DOHH2 (cell line): ENCODE data around the gene DDA1.

ENCODE experiments used
- H3F3A ChIP-seq: fragments of 200-600 bp; sonication (generic), shearing (Covaris generic); 2 replicates; pipeline ENCODE4 v1.6.0; 2016; ENCODE audit warnings: antibody characterized with exemption, mild to moderate bottlenecking; ENCODE audit not compliant: control insufficient read depth, insufficient read depth
- H3K27ac ChIP-seq: fragments of 200-600 bp; sonication (generic); 2 replicates; pipeline ENCODE4 v1.5.1; 2014; ENCODE audit warnings: low read depth, mild to moderate bottlenecking, low read length, moderate library complexity
- H3K27me3 ChIP-seq: fragments of 200-600 bp; sonication (generic); 2 replicates; pipeline ENCODE4 v1.6.1; 2014; ENCODE audit warnings: mild to moderate bottlenecking, low read length, mixed read lengths; ENCODE audit not compliant: control insufficient read depth
- H3K36me3 ChIP-seq: fragments of 200-600 bp; sonication (generic); 2 replicates; pipeline ENCODE4 v1.6.1; 2014; ENCODE audit warnings: mild to moderate bottlenecking, low read length, moderate library complexity, mixed read lengths; ENCODE audit not compliant: control insufficient read depth
- H3K4me1 ChIP-seq: fragments of 200-600 bp; sonication (generic); 2 replicates; pipeline ENCODE4 v1.6.1; 2014; ENCODE audit warnings: mild to moderate bottlenecking, low read length, mixed read lengths; ENCODE audit not compliant: control insufficient read depth
- H3K4me2 ChIP-seq: fragments of 200-600 bp; sonication (generic); 2 replicates; pipeline ENCODE4 v1.6.0; 2014; ENCODE audit warnings: mild to moderate bottlenecking, low read length, moderate library complexity
- H3K4me3 ChIP-seq: fragments of 200-600 bp; sonication (generic); 2 replicates; pipeline ENCODE4 v1.5.1; 2014; ENCODE audit warnings: mild to moderate bottlenecking, low read length, mixed read lengths
- H3K79me2 ChIP-seq: fragments of 200-600 bp; sonication (generic); 2 replicates; pipeline ENCODE4 v1.6.1; 2014; ENCODE audit warnings: mild to moderate bottlenecking, low read length, mixed read lengths; ENCODE audit not compliant: control insufficient read depth
- H3K9me2 ChIP-seq: fragments of 200-600 bp; sonication (generic); replicated peaks from 2 replicates; pipeline ENCODE4 v1.6.1; 2014; ENCODE audit warnings: mild to moderate bottlenecking, low read length, mixed read lengths; ENCODE audit not compliant: control insufficient read depth
- H3K9me3 ChIP-seq: fragments of 200-600 bp; sonication (generic); 2 replicates; pipeline ENCODE4 v1.6.1; 2014; ENCODE audit warnings: antibody characterized with exemption, low read length, mixed read lengths; ENCODE audit not compliant: control insufficient read depth, insufficient read depth
- H4K20me1 ChIP-seq: fragments of 200-600 bp; sonication (generic); 2 replicates; pipeline ENCODE4 v1.6.0; 2014; ENCODE audit warnings: low read depth, mild to moderate bottlenecking, antibody characterized with exemption, low read length, moderate library complexity; ENCODE audit not compliant: control insufficient read depth, insufficient read depth
- CTCF ChIP-seq: fragments of 200-600 bp; sonication (generic); IDR thresholded peaks from one replicate; pipeline ENCODE4 v1.5.1; 2014; ENCODE audit warnings: antibody characterized with exemption, mild to moderate bottlenecking, low read depth, low read length; ENCODE audit not compliant: poor library complexity, severe bottlenecking
- EZH2phosphoT487 ChIP-seq: fragments of 200-600 bp; sonication (generic); IDR thresholded peaks from 2 replicates; pipeline ENCODE4 v1.6.1; 2017; ENCODE audit warnings: borderline replicate concordance, mild to moderate bottlenecking, antibody characterized with exemption, low read length, moderate library complexity, mixed read lengths

The DDA1 gene

DNA sequence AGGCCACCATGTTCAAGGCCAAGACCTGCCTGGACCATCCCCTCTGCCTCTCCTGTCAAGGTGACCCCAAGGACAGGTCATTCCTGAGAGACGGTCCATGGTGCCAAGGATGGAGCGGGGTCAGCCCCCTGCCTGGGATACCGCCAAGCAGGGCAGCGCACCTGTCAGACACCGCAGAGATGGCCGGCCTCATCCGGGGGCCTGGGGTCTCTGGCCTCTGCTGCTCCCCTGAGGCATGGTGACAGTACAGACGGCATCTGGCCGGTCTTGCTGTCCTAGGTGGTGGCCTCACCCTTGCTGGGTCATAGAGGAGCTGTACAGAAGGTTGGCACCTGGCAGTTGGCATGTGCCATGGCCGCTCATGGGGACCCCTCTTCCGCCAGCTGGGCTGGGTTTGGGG, 11.1 kb downstream of the DDA1 start:
- H3K9me2 ChIP-seq: no peaks in the 10 kb centered on the region
- peaks cover 37% of the 10 kb centered on the region for H3K36me3 ChIP-seq
- H3K4me1 ChIP-seq: peaks cover 11% of the 10 kb centered on the region
- H4K20me1 ChIP-seq: no peaks in the 10 kb centered on the region
- H3K79me2 ChIP-seq: no peaks in the 10 kb centered on the region
- no peaks in the 10 kb centered on the region for H3K9me3 ChIP-seq
- no peak overlapping the region for H3K27ac ChIP-seq
- H3K27me3 ChIP-seq: no peaks in the 10 kb centered on the region
- no peak overlapping the region for H3K4me3 ChIP-seq
- H3K4me2 ChIP-seq: no peak overlapping the region
- TF ChIP-seq CTCF: no peak
- H3F3A ChIP-seq: no peaks in the 10 kb centered on the region

- Histone ChIP-seq H3K79me2 (no peaks in the 10 kb centered on the region), H3K36me3 (peaks cover 31% of the 10 kb centered on the region; the same call in 1 of the 2 replicates), H3K9me2 (no peaks in the 10 kb centered on the region), H3K4me3 (no peak overlapping the region), H3K9me3 (no peaks in the 10 kb centered on the region), H3F3A (peaks cover 5% of the 10 kb centered on the region), H3K4me1 (peaks cover 11% of the 10 kb centered on the region), H3K27ac (no peak overlapping the region), H3K27me3 (no peaks in the 10 kb centered on the region), H4K20me1 (no peaks in the 10 kb centered on the region), H3K4me2 (no peak overlapping the region)
- no peak for TF ChIP-seq CTCF
- no peak for TF ChIP-seq EZH2phosphoT487
Measured at GRCh38 chr19:17321655-17322489, 12.5 kb downstream of the DDA1 start.

DNA sequence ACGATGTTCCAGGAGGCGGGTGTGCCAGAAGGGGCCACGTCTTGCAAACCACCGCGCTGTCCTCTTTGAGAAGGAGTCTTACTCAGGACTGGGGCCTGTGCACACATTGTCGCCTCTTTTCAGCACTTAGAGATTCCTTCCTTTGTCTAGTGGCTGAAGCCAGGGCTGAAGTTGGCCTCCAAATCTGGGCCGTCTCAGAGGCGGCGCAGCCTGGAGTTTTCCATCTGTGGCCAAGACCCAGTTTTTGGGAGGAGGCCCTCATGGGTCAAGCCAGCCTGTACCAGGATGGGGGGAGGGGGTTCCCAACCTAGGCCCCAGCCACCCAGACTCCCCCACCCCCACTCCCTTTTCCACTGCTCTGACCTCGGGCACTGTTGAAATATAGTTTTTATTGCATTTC, 13.5 kb downstream of the DDA1 start:
- Histone ChIP-seq H3K36me3 (peaks cover 31% of the 10 kb centered on the region; the same call in 1 of the 2 replicates), H3F3A (peaks cover 5% of the 10 kb centered on the region), H3K9me2 (no peaks in the 10 kb centered on the region), H3K9me3 (no peaks in the 10 kb centered on the region), H3K4me1 (peaks cover 11% of the 10 kb centered on the region), H3K27me3 (no peaks in the 10 kb centered on the region), H3K4me2 (no peak overlapping the region), H3K4me3 (no peak overlapping the region), H3K27ac (no peak overlapping the region), H4K20me1 (no peaks in the 10 kb centered on the region), H3K79me2 (no peaks in the 10 kb centered on the region)
- TF ChIP-seq EZH2phosphoT487 (no peak), CTCF (no peak)
